Activated CD4-positive, alpha-beta T cell treated with anti-CD3 and anti-CD28 coated beads for 1 hour (primary cell): ENCODE measurements around the gene CNOT1.
"Not testable (repeated sequence)": the region's sequence is repeated elsewhere in the genome, so short reads cannot be mapped to it uniquely, and the experiment has no call there.

Source experiments
- DNase-seq: peaks from one replicate; pipeline ENCODE4 v3.0.0-alpha.2; 2020

The CNOT1 gene

DNA sequence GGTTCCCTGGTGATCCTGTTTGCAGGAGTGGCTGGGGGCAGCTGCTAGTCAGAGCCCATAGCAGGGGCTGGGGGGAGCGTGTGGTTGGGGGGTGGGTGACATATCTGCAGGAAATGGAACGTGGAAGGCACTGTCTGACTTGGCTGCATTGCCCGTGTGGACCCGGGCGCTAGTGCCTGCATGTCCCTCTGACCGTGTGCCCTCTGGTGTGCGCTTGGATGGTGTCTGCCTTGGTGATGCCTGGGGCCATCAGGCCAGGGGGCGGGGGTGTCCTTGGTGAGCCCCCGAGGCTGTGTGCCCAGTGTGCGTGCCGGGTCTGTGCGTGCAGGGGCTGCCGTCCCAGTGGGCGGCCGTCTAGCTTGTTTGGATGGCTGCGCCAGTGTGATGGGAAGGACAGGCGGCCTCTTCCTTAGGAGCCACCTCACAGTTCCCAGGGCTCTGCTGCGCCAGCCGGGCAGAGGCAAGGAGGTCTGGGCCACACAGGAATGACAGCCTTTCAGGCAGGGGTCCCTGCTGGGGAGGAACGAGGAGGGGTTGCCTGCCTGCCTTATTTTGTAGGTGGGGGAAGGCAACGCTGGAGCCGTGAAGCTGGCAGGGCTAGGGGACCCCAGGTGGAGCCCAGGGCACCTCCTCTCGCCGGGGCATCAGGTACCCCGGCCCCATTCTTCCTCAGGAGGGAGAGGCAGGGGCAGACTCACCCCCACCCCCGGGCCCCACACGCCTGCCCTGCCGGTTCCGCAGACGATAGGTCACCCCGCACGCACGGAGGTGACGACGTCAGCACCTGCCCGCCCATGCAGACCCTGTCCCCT lies 129.0 kb downstream of the CNOT1 start:
- DNase-seq, result no peak

DNA sequence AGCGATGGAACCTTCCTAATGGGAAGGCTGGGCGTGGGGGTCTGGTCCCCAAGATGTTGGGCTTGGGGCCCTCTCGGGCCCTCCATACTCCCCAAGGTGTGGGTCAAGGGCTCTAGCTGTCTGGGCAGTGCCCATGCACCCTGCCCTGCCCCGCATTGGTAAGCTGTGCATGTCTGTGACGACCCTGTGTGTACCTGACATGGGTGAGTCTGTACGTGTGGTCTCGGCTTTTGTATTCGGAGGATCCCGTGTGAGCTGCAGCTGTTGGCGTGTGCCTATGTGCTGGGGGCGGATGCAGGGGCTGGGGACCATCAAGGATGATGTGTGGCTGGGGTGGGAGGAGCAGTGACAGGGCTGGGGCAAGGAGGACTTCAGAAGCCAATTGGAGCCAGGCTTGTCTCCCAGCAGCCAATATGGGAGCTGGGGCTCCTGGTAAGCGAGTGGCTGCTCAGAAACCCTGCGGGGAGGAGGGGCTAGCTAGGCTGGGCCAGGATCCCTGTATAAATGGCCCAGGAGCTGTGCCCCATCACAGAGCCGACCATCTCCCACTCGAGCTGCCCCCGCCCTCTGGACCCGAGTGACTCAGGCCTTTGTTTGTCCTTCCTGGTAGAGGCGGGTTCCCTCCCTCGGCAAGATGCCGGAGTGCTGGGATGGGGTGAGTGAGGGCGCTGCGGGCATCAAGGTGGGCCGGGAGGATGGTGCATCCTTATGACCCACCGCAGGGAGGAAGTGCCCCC lies 129.8 kb downstream of the CNOT1 start, which contains the start of gene NDRG4:
Gene NDRG4, plus strand, starts transcription at position 529 of the 737 bp plus-strand sequence. Its CDS starts 106 bp downstream, at position 635.
- no peak for DNase-seq

GRCh38 chr16:58499092-58499511 lies 130.5 kb downstream of the CNOT1 start:
- DNase-seq, result no peak

DNA sequence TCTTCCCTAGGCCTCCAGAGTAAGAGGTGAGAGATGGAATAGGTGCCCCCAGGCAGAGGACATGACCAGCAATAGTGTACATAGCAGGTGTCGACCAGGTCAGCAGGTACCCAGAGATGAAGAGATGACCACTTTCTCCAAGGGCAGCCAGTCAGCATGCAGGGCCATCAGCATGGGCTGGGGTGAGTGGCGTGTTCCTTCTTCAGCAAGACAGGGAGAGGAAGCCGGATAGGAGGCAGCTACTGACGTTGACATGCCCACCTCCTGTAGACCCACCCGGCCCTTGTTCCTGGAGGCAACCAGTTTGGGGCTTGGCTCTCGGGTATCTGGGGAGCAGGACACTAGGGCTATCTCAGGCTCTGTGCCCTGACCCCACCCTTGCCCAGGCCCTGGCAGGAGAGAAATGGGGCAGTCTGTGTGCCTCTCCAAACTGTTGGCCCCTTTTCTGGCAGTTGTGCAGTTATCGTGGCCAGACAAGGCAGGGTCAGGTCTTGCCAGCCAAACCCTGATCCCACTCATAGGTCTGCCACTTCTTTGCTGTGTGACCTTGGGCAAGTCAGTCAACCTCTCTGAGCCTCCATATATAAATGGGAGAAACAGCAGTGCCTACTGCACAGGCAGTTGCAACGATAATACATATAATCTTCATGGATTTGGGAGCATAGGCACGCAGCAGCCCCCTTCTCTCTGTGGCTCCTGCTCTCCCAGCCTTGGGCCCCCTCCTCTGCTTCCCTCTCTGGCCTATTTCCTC lies 131.1 kb downstream of the CNOT1 start:
- DNase-seq, result no peak

DNA sequence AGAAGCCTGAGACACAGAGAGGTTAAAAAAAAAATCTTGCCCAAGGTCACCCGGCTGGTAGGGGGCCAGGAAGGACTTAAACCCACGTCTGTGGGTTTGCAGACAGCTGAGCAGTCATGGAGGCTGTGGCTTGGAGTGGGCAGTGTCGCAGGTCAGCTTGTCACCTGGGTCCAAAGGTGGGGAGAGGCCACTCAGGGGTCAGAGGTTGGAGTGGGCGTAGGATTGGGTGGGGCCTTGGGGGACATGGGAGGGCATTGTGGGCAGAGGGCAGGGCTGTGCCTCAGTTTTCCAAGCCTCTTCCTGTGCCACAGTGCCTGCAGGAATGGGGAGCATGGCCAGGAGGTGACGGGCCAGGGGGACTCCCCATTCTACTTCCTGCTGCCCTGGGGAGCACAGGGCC lies 131.7 kb downstream of the CNOT1 start:
- DNase-seq, result no peak

DNA sequence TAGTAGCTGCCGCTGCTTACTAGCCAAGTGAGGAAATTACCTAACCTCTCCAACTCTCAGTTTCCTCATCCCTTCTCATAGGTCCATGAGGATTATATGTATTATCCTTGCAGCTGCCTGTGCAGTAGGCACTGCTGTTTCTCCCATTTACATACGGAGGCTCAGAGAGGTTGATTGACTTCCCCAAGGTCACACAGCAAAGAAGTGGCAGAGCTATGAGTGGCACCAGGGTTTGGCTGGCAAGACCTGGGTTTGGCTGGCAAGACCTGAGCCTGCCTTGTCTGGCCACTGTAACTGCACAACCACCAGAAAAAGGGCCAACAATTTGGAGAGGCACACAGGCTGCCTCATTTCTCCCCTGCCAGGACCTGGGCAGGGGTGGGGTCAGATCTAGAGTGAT lies 132.2 kb downstream of the CNOT1 start:
- DNase-seq, result no peak

DNA sequence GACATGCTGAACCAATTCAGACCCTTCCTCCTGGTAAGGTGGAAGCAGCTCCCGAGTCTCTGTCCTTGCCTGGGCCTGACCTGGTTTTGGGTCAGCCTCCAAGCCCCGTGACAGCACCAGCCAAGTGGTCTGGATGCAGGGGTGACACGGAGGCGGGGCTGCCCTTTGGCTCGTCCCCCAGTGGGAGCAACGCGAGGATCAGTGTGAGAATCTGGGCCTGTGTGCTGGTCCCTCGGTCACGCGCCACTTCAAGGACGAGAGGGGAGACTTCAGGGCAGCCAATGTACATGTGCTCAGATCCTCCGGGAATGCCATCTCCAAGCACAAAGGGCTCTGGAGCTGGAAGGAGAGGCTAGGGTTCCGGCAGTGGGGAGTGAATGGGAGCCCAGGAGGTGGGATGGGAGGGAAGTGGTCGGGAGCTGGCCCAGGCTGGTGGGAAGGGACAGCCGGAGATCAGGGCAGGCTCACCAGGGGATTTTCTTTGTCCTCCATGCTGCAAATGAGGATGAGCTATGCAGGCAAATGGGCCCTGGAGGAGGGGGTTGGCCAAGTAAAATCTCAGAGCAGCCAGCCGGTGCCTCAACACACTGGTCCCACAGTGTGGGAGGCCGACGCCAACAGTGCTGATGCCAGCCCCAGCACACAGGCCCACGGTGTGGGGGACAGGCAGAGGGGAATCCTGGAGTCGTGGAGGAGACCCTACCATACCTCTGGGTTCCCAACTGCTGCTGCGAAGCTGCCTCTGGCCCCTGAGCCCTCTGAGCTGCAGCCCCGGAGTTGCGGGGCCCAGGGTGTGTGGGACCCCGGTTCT lies 133.9 kb downstream of the CNOT1 start:
- no peak for DNase-seq

- DNase-seq, result peak; percentile 26
These were observed 134.6 kb downstream of the CNOT1 start for GRCh38 chr16:58494981-58495520.

DNA sequence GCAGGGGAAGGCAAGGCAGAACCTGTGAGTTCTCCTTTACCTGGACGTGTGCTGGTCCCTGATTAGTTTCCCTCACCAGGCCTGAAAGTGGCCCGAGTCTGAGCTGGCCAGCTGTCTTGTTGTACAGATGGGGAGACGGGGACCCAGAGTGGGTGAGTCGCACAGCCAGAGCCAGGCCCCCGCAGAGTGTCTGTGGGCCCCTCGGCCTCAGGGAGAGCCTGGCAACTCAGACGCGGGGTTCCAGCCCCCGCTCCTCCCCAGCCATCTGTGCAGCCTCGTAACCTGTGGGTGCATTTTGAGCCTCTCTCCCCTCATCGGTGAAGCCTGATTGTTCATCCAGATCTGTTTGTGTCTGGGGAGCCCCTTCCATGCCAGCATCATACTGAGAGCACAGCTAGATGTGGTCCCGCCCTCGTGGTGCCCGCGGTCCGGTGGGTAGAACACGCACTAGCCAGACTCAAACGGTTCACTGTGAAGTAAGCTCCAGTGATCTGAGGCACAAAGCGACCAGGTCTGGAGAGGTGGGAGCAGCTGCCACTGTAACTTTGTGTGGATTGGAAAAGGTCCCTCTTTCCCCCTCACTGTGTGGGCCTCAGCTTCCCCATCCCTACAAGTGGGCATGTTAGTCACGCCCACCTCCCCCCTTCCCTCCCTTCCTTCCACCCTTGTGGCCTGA lies 135.7 kb downstream of the CNOT1 start:
- DNase-seq, result no peak

- DNase-seq, result no peak
These were observed 136.9 kb downstream of the CNOT1 start for GRCh38 chr16:58492735-58493134.

- DNase-seq, result no peak
These were observed 137.6 kb downstream of the CNOT1 start for GRCh38 chr16:58492066-58492465.

DNA sequence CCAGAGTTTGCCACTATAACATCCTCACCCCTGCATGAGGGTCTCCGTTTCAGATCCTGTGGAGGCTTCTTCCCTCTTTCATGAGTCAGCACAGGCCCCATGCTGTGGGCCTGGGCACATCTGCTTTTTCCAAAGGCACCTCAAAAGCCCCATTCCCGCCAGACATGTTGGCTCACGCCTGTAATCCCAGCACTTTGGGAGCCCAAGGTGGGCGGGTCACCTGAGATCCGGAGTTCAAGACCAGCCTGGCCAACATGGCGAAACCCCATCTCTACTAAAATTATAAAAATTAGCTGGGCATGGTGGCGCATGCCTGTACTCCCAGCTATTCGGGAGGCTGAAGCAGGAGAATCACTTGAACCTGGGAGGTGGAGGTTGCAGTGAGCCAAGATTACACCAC lies 139.1 kb downstream of the CNOT1 start:
- DNase-seq, result not testable (repeated sequence)

DNA sequence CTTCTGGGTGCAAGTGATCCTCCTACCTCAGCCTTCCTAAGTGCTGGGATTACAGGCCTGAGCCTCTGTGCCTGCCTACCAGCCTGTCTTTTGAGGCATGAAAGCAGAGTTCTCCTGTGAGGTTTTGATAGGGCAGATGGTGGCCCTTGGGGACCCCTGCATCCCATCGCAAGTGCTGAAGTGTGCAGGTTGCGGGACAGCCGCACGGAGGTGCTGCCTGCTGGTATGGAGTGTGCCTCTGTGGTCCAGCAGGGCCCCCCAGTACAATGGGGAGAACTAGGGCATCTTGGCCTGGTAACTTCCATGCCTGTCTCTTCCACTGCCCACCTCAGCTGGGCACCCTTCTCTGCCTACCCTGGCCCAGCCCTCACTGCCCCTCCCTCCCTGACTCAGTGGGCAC lies 139.6 kb downstream of the CNOT1 start:
- no peak for DNase-seq

GRCh38 chr16:58488531-58488930 lies 141.1 kb downstream of the CNOT1 start:
- no peak for DNase-seq

GRCh38 chr16:58487566-58488351 lies 141.9 kb downstream of the CNOT1 start:
- DNase-seq, result peak; percentile 57

DNA sequence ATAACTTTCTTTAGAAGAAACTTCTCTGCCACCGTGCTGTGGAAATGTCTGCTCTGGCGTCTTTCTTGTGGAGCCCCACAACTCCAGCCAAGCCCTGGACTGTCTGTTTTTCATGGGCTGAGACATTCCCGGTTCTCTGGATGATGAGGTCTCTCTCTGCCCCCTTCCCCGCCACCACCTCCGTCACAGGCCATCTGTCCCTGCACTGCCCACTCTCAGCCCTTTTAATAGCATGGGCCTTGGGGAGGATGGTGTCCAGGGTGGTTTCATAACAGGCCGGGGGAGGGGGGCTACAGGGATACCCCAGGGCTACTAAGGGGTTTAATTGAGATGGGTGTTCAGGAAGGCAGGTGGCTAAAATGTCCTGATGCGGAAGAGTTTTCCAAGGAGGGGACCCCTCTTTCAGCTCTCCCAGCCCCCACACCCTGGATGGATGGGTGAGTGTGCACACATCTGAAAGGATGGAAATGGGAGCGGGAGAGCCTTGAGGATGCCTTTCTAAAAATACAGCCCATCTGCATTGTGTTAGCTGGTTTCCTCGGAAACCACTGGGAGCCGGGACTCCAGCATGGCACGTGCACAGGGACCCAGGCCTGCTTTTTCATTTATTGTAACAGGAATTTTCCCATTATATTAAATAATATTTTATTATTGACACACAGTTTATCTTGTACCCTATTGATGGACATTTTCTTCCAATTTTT lies 144.3 kb downstream of the CNOT1 start:
- no peak for DNase-seq

DNA sequence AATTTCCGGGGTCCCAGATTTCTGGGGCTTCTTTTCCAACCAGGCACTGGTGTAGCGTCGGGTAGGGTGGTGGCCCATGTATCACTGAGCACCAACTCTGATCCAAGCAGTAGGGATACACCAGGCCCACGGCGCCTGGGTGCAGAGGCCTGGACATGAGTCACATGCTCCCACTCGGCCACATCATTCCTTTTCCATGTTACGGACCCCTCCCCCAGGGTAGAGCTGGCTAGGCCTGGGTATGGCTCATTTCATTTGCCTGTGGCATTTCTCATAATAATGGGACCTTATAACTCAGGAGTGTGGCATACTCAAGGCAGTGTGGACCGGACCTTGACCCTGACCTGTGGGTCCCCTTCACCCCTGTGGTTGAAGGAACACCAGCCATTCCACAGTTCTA lies 147.7 kb downstream of the CNOT1 start:
- no peak for DNase-seq

- no peak for DNase-seq
These were observed 148.3 kb downstream of the CNOT1 start for GRCh38 chr16:58481226-58481869.

- no peak for DNase-seq
These were observed 151.2 kb downstream of the CNOT1 start for GRCh38 chr16:58478427-58478826.

DNA sequence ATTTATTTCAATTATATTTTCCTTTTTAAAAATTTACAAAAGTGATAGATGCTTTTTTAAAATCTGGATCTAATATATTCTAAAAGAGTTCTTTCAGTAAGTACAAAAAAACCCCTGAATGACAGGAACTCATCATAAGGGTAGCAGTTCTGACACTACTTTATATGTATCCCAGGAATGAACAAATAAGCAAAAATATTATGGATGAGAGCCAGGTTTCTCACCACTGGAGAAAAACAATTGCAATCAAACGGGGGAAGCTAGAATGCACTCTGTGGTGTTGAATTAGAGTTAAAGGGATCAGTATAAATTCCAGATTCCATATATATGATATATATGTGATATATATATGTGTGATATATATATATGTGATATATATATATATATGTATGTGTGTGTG lies 152.8 kb downstream of the CNOT1 start:
- DNase-seq, result no peak
